ENCODE data around the gene SEPTIN7. TPM values are rescaled to one million over a fixed set of nuclear protein-coding genes. Genes with fewer than 3 reads are reported as not detected.
A peak's percentile ranks its signal among the peaks of the same experiment; 100 is the strongest.

Gene SEPTIN7
- total and polyA plus RNA-seq, 2 of the 13 experiments (the other 11 are each of a cell fraction or from before 2014, with no cell fraction given) = 103 to 129 TPM

GRCh38 chr7:35781200-35781701, 19.6 kb upstream of the SEPTIN7 start (continued):
- TF ChIP-seq, protein P1, sequence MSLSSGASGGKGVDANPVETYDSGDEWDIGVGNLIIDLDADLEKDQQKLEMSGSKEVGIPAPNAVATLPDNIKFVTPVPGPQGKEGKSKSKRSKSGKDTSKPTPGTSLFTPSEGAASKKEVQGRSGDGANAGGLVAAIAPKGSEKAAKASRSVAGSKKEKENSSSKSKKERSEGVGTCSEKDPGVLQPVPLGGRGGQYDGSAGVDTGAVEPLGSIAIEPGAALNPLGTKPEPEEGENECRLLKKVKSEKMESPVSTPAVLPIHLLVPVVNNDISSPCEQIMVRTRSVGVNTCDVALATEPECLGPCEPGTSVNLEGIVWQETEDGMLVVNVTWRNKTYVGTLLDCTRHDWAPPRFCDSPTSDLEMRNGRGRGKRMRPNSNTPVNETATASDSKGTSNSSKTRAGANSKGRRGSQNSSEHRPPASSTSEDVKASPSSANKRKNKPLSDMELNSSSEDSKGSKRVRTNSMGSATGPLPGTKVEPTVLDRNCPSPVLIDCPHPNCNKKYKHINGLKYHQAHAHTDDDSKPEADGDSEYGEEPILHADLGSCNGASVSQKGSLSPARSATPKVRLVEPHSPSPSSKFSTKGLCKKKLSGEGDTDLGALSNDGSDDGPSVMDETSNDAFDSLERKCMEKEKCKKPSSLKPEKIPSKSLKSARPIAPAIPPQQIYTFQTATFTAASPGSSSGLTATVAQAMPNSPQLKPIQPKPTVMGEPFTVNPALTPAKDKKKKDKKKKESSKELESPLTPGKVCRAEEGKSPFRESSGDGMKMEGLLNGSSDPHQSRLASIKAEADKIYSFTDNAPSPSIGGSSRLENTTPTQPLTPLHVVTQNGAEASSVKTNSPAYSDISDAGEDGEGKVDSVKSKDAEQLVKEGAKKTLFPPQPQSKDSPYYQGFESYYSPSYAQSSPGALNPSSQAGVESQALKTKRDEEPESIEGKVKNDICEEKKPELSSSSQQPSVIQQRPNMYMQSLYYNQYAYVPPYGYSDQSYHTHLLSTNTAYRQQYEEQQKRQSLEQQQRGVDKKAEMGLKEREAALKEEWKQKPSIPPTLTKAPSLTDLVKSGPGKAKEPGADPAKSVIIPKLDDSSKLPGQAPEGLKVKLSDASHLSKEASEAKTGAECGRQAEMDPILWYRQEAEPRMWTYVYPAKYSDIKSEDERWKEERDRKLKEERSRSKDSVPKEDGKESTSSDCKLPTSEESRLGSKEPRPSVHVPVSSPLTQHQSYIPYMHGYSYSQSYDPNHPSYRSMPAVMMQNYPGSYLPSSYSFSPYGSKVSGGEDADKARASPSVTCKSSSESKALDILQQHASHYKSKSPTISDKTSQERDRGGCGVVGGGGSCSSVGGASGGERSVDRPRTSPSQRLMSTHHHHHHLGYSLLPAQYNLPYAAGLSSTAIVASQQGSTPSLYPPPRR (CRISPR knock-in tag; IDR thresholded peaks at IDR 0.05; ENCODE audit: borderline replicate concordance) = peak; percentile 55; the same call in 1 of the 2 replicates
- TF ChIP-seq ZNF232 (CRISPR knock-in tag; IDR thresholded peaks at IDR 0.05; ENCODE audit: borderline replicate concordance) = no peak
- TF ChIP-seq, protein P2, sequence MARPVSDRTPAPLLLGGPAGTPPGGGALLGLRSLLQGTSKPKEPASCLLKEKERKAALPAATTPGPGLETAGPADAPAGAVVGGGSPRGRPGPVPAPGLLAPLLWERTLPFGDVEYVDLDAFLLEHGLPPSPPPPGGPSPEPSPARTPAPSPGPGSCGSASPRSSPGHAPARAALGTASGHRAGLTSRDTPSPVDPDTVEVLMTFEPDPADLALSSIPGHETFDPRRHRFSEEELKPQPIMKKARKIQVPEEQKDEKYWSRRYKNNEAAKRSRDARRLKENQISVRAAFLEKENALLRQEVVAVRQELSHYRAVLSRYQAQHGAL (CRISPR knock-in tag; IDR thresholded peaks at IDR 0.05; ENCODE audit: not compliant biosample characterization) = no peak
- no peak for TF ChIP-seq ZNF546 (CRISPR knock-in tag; conservative IDR thresholded peaks at IDR 0.05)
- TF ChIP-seq, protein P3, sequence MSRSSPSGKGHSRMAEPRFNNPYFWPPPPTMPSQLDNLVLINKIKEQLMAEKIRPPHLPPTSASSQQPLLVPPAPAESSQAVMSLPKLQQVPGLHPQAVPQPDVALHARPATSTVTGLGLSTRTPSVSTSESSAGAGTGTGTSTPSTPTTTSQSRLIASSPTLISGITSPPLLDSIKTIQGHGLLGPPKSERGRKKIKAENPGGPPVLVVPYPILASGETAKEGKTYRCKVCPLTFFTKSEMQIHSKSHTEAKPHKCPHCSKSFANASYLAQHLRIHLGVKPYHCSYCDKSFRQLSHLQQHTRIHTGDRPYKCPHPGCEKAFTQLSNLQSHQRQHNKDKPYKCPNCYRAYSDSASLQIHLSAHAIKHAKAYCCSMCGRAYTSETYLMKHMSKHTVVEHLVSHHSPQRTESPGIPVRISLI (CRISPR knock-in tag; IDR thresholded peaks at IDR 0.05; ENCODE audit: borderline replicate concordance) = 0 out of 2 replicates have a peak, but pooled peaks have one; percentile 52
- TF ChIP-seq, protein P4, sequence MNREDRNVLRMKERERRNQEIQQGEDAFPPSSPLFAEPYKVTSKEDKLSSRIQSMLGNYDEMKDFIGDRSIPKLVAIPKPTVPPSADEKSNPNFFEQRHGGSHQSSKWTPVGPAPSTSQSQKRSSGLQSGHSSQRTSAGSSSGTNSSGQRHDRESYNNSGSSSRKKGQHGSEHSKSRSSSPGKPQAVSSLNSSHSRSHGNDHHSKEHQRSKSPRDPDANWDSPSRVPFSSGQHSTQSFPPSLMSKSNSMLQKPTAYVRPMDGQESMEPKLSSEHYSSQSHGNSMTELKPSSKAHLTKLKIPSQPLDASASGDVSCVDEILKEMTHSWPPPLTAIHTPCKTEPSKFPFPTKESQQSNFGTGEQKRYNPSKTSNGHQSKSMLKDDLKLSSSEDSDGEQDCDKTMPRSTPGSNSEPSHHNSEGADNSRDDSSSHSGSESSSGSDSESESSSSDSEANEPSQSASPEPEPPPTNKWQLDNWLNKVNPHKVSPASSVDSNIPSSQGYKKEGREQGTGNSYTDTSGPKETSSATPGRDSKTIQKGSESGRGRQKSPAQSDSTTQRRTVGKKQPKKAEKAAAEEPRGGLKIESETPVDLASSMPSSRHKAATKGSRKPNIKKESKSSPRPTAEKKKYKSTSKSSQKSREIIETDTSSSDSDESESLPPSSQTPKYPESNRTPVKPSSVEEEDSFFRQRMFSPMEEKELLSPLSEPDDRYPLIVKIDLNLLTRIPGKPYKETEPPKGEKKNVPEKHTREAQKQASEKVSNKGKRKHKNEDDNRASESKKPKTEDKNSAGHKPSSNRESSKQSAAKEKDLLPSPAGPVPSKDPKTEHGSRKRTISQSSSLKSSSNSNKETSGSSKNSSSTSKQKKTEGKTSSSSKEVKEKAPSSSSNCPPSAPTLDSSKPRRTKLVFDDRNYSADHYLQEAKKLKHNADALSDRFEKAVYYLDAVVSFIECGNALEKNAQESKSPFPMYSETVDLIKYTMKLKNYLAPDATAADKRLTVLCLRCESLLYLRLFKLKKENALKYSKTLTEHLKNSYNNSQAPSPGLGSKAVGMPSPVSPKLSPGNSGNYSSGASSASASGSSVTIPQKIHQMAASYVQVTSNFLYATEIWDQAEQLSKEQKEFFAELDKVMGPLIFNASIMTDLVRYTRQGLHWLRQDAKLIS (CRISPR knock-in tag; IDR thresholded peaks at IDR 0.05) = no peak
- no peak for TF ChIP-seq MED8 (CRISPR knock-in tag; IDR thresholded peaks at IDR 0.05; ENCODE audit: insufficient replicate concordance)
- TF ChIP-seq, protein P5, sequence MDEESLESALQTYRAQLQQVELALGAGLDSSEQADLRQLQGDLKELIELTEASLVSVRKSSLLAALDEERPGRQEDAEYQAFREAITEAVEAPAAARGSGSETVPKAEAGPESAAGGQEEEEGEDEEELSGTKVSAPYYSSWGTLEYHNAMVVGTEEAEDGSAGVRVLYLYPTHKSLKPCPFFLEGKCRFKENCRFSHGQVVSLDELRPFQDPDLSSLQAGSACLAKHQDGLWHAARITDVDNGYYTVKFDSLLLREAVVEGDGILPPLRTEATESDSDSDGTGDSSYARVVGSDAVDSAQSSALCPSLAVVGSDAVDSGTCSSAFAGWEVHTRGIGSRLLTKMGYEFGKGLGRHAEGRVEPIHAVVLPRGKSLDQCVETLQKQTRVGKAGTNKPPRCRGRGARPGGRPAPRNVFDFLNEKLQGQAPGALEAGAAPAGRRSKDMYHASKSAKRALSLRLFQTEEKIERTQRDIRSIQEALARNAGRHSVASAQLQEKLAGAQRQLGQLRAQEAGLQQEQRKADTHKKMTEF (CRISPR knock-in tag; IDR thresholded peaks at IDR 0.05) = 0 out of 2 replicates have a peak, but pooled peaks have one; percentile 53
- TF ChIP-seq ZNF276 (CRISPR knock-in tag; IDR thresholded peaks at IDR 0.05; ENCODE audit: low read depth) = no peak
- TF ChIP-seq, protein P6, sequence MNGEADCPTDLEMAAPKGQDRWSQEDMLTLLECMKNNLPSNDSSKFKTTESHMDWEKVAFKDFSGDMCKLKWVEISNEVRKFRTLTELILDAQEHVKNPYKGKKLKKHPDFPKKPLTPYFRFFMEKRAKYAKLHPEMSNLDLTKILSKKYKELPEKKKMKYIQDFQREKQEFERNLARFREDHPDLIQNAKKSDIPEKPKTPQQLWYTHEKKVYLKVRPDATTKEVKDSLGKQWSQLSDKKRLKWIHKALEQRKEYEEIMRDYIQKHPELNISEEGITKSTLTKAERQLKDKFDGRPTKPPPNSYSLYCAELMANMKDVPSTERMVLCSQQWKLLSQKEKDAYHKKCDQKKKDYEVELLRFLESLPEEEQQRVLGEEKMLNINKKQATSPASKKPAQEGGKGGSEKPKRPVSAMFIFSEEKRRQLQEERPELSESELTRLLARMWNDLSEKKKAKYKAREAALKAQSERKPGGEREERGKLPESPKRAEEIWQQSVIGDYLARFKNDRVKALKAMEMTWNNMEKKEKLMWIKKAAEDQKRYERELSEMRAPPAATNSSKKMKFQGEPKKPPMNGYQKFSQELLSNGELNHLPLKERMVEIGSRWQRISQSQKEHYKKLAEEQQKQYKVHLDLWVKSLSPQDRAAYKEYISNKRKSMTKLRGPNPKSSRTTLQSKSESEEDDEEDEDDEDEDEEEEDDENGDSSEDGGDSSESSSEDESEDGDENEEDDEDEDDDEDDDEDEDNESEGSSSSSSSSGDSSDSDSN (CRISPR knock-in tag; IDR thresholded peaks at IDR 0.05) = no peak
- no peak for TF ChIP-seq CBX1 (IDR thresholded peaks at IDR 0.05; ENCODE audit: low read depth)

Data from HepG2 (cell line).